HG02642 (cell line): ENCODE data around the gene COL4A1.

Source experiments
- ATAC-seq: cut with Tn5 transposase; IDR thresholded peaks from one replicate; pipeline ENCODE4 v1.9.1; 2021; ENCODE audit warnings: mild to moderate bottlenecking; ENCODE audit not compliant: unreplicated experiment, poor library complexity

Gene COL4A1

GRCh38 chr13:110229905-110230563 is 76.9 kb downstream of the COL4A1 start:
- no peak for ATAC-seq

GRCh38 chr13:110228936-110229904 is 77.7 kb downstream of the COL4A1 start:
- no peak for ATAC-seq

- ATAC-seq: no peak
These were observed 78.9 kb downstream of the COL4A1 start for GRCh38 chr13:110227864-110228643.

- no peak for ATAC-seq
These were observed 79.5 kb downstream of the COL4A1 start for GRCh38 chr13:110227416-110227815.

- no peak for ATAC-seq
These were observed 81.1 kb downstream of the COL4A1 start for GRCh38 chr13:110225609-110226574.

- ATAC-seq: no peak
These were observed 82.0 kb downstream of the COL4A1 start for GRCh38 chr13:110225003-110225402.

- no peak for ATAC-seq
These were observed 82.4 kb downstream of the COL4A1 start for GRCh38 chr13:110224519-110224918.

- no peak for ATAC-seq
These were observed 85.4 kb downstream of the COL4A1 start for GRCh38 chr13:110221406-110222117.

GRCh38 chr13:110220471-110220870 is 86.5 kb downstream of the COL4A1 start:
- no peak for ATAC-seq

GRCh38 chr13:110218581-110219201 is 88.3 kb downstream of the COL4A1 start:
- ATAC-seq: no peak

- ATAC-seq: no peak
These were observed 89.1 kb downstream of the COL4A1 start for GRCh38 chr13:110217811-110218210.

GRCh38 chr13:110217085-110217484 is 89.9 kb downstream of the COL4A1 start:
- no peak for ATAC-seq

- ATAC-seq: no peak
These were observed 90.4 kb downstream of the COL4A1 start for GRCh38 chr13:110216398-110217041.

- no peak for ATAC-seq
These were observed 91.0 kb downstream of the COL4A1 start for GRCh38 chr13:110216006-110216397.

GRCh38 chr13:110215606-110216005 is 91.4 kb downstream of the COL4A1 start:
- ATAC-seq: no peak

GRCh38 chr13:110214637-110215036 is 92.3 kb downstream of the COL4A1 start:
- no peak for ATAC-seq

- ATAC-seq: no peak
These were observed 93.4 kb downstream of the COL4A1 start for GRCh38 chr13:110213461-110214074.

GRCh38 chr13:110212529-110212928 is 94.4 kb downstream of the COL4A1 start:
- no peak for ATAC-seq
